Aorta (tissue), 5 donors: Measurements from ENCODE around the gene GLDC. TPM values are rescaled to one million over a fixed set of nuclear protein-coding genes. Genes with fewer than 3 reads are reported as not detected.
A peak's percentile ranks its signal among the peaks of the same experiment; 100 is the strongest.

Experiments used
- ATAC-seq: fragments of 200-7000 bp; cut with Tn5 transposase; one replicate; pipeline ENCODE4 v1.9.1; 2022; ENCODE audit warnings: moderate library complexity; ENCODE audit not compliant: low FRiP score
- DNase-seq, 2 donors: peaks; one replicate each; pipeline ENCODE4 v3.0.0-alpha.2; 2020
- H3K27ac ChIP-seq, 2 donors: one replicate each; pipeline ENCODE4 v1.5.1; 2013; ENCODE audit warnings: low read length in 2 of 2, mild to moderate bottlenecking in 2 of 2, moderate library complexity in 2 of 2, control low read depth in 1 of 2, inconsistent platforms in 1 of 2, low read depth in 1 of 2
- H3K27me3 ChIP-seq, 2 donors: one replicate each; pipeline ENCODE4 v1.6.1; 2013; ENCODE audit warnings: control low read depth in 1 of 2, low read length in 1 of 2, mild to moderate bottlenecking in 1 of 2, moderate library complexity in 1 of 2; ENCODE audit not compliant: insufficient read depth in 2 of 2, control insufficient read depth in 1 of 2
- H3K36me3 ChIP-seq, 2 donors: one replicate each; pipeline ENCODE4 v1.6.1; 2013; ENCODE audit warnings: control low read depth in 1 of 2, low read length in 1 of 2, mild to moderate bottlenecking in 1 of 2; ENCODE audit not compliant: insufficient read depth in 2 of 2, control insufficient read depth in 1 of 2
- H3K4me1 ChIP-seq, 2 donors: one replicate each; pipeline ENCODE4 v1.6.1; 2013; ENCODE audit warnings: low read length in 2 of 2, control low read depth in 1 of 2, mild to moderate bottlenecking in 1 of 2, moderate library complexity in 1 of 2; ENCODE audit not compliant: insufficient read depth in 2 of 2, control insufficient read depth in 1 of 2
- H3K4me3 ChIP-seq, 2 donors: one replicate each; pipeline ENCODE4 v1.5.1; 2013; ENCODE audit warnings: low read length in 2 of 2, control low read depth in 1 of 2, mild to moderate bottlenecking in 1 of 2
- H3K9me3 ChIP-seq: one replicate; pipeline ENCODE4 v1.6.1; 2013; ENCODE audit warnings: mild to moderate bottlenecking, low read length; ENCODE audit not compliant: control insufficient read depth
- WGBS, 2 donors: extraction: QIAGEN DNeasy Blood & Tissue Kit; methylation state at CpG; one replicate each; pipeline ENCODE4 v1.1.7; 2013; 5-methylcytosine and 5-hydroxymethylcytosine counted together
- intact Hi-C, 2 donors: fragments of 100-400 bp; cut with DNase I; formaldehyde crosslinking; loops; one replicate each; pipeline versions ENCODE4 v1.14.2 to v1.15.0; 2022
- polyA plus RNA-seq, 2 donors: library from polyadenylated mRNA; stranded (reverse); fragments of 200-250 nt; gene quantifications; one replicate each; pipeline ENCODE4 v1.2.3, GENCODE V29; 2013
- total RNA-seq, 2 donors: library from RNA; stranded (reverse); fragmentation: NEBNext Ultra II Directional; extraction: Animal tissue kit (Norgen Biotek cat#: 25700); gene quantifications; one replicate each; pipeline ENCODE4 v1.2.1, GENCODE V29; 2021
- donor health status: healthy with polysubstance abuse.
- donor health status: Bipolar disorder and iron deficiency.
- donor health status: DM: no; HTN: no; CAD: no.
- donor health status: DM: no; HTN: no; CAD: no.
- donor health status: DM: yes; HTN: yes; CAD: no.

GLDC gene
- total and polyA plus RNA-seq, 4 donors = 0.26 to 1.4 (median 0.56) TPM

DNA sequence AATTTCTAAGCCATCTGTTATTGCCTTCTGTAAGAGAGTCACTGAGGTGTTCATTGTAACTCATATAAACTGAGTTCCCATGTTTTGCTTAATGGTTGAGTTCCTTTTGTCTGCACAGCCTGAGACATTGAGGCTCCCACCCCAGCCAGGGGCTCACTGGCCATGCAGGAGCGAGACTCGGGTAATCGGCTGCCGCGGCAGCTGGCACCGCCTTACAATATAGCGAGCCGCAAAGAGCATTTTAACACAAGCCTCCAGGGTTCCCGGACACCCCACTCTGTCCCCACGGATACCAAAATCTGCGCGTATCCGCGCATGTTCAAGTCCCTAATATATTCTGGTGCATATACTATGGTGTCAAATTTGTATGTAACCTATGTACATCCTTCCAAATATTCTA, 24.4 kb upstream of the GLDC start:
- Histone ChIP-seq H3K4me3 (no peak overlapping the region), H3K27me3 (no peaks in the 10 kb centered on the region), H3K4me1 (no peaks in the 10 kb centered on the region), H3K36me3 (no peaks in the 10 kb centered on the region), H3K9me3 (no peaks in the 10 kb centered on the region), H3K27ac (no peak overlapping the region)
- 89 to 91% methylated on average over 14 of the region's 14 CpGs for WGBS, 2 donors
- intact Hi-C loops = loop anchor here in 1 of 2 donors (10.0 kb wide), 2 partner anchors 85 to 315 kb away; no protein-coding TSS in a partner anchor
- DNase-seq (no peak), ATAC-seq (no peak)

DNA sequence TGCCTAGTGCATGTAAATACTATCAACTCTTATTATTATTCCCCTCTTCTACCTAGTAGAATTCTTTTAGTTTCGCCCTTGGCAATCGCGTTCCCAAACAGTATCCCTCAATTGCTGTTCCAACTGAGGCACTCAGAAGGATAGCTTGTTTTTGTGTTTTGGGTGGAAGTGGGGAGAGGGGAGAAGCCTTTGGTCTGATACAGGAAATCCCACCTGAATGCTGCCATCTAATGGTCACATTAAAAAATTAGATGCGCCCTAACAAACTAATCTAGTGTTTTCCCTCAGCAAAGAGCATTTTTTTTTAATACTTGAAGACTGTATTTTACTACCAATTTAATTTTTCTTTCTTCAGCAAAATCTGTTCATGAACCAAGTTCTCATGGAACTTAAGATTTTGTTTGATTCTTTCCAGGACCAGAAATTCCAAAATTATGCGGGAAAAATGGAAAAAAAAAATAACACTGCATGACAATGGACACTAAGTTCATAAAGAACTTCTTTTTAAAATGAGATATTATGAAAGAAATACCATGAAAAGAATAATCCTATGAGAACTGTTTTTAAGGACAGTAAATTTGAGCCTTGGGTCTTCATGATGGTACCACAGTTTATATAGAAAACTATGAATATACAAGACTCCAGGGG, 22.2 kb upstream of the GLDC start:
- H3K9me3 ChIP-seq = no peaks in the 10 kb centered on the region
- no peaks in the 10 kb centered on the region for H3K36me3 ChIP-seq
- H3K4me1 ChIP-seq = no peaks in the 10 kb centered on the region
- no peak overlapping the region for H3K4me3 ChIP-seq
- WGBS, 2 donors = 48 to 50% methylated on average over 5 of the region's 5 CpGs
- ATAC-seq (no peak), DNase-seq (no peak)
- H3K27me3 ChIP-seq = no peaks in the 10 kb centered on the region
- intact Hi-C loops = loop anchor here in 1 of 2 donors (10.0 kb wide), 2 partner anchors 83 to 313 kb away; no protein-coding TSS in a partner anchor
- H3K27ac ChIP-seq = no peak overlapping the region

- no peak overlapping the region for H3K27ac ChIP-seq
- H3K4me1 ChIP-seq = no peaks in the 10 kb centered on the region
- no peak for DNase-seq
- no peaks in the 10 kb centered on the region for H3K27me3 ChIP-seq
- H3K9me3 ChIP-seq = no peaks in the 10 kb centered on the region
- intact Hi-C loops = loop anchor here in 1 of 2 donors (10.0 kb wide), 2 partner anchors 82 to 312 kb away; no protein-coding TSS in a partner anchor
- no peak overlapping the region for H3K4me3 ChIP-seq
- no peak for ATAC-seq
- H3K36me3 ChIP-seq = no peaks in the 10 kb centered on the region
- WGBS, 2 donors = 89 to 90% methylated on average over 6 of the region's 6 CpGs
These were observed 21.6 kb upstream of the GLDC start for GRCh38 chr9:6667080-6667479.

DNA sequence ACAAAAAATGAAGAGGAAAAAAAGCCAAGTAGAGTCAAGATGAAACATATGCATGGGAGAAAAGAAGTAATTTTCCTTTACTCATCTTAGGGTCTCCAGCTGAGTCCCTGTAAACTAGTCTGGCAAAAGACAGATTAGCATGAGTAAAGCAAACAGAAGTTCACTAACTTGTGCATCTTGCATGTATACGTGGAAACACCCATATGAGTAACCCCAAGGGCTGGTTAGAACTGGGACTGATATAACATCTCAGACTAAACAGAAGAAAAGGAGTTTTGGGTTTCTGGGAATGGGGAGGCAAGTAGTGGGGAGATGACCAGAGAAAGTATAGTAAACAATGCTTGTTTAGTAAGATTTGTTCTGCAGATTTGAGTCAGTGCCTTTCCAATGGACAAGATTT, 20.1 kb upstream of the GLDC start:
- no peaks in the 10 kb centered on the region for H3K9me3 ChIP-seq
- intact Hi-C loops = loop anchor here in 1 of 2 donors (10.0 kb wide), 2 partner anchors 81 to 311 kb away; no protein-coding TSS in a partner anchor
- 57 to 71% methylated on average over 1 of the region's 1 CpG for WGBS, 2 donors
- H3K27me3 ChIP-seq = no peaks in the 10 kb centered on the region
- no peak overlapping the region for H3K4me3 ChIP-seq
- no peak overlapping the region for H3K27ac ChIP-seq
- H3K36me3 ChIP-seq = no peaks in the 10 kb centered on the region
- no peaks in the 10 kb centered on the region for H3K4me1 ChIP-seq
- DNase-seq (no peak), ATAC-seq (no peak)

DNA sequence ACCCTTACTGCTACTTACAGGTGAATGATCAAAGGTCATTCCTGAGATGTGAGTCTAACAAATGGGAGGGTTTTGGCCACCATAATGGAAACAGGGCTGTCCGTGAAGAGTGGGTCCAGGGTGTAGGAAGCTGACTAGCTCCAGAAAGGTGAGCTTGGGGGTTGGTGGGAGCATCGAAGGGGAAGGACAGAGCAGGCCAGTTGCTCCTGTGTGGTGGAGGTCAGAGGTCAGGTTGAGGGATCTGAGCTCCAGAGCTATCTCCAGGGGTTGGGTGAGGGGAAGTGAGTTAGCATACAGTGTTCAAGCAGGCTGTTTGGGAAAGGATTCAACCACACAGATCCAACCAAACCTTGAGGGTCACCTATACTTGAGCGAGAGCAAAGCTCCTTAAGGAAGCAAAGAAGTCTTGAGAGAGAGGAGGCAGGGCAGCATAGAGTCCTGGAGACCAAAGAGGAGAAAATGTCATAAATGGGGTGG, 18.7 kb upstream of the GLDC start:
- H3K36me3 ChIP-seq = no peaks in the 10 kb centered on the region
- no peak overlapping the region for H3K27ac ChIP-seq
- H3K27me3 ChIP-seq = no peaks in the 10 kb centered on the region
- H3K4me3 ChIP-seq = no peak overlapping the region
- DNase-seq (no peak), ATAC-seq (peak; percentile 38)
- H3K4me1 ChIP-seq = no peaks in the 10 kb centered on the region
- no peaks in the 10 kb centered on the region for H3K9me3 ChIP-seq
- 87 to 91% methylated on average over 3 of the region's 3 CpGs for WGBS, 2 donors
- intact Hi-C loops = loop anchor here (5.0 to 10.0 kb wide), 3 partner anchors 77 to 309 kb away; no protein-coding TSS in a partner anchor

GRCh38 chr9:6660512-6660911, 15.0 kb upstream of the GLDC start:
- WGBS, 2 donors = 71 to 75% methylated on average over 4 of the region's 4 CpGs
- no peak overlapping the region for H3K27ac ChIP-seq
- H3K9me3 ChIP-seq = no peaks in the 10 kb centered on the region
- no peak for DNase-seq
- H3K4me1 ChIP-seq = no peaks in the 10 kb centered on the region
- H3K4me3 ChIP-seq = no peak overlapping the region
- ATAC-seq = no peak
- intact Hi-C loops = loop anchor here (5.0 to 10.0 kb wide), 3 partner anchors 73 to 306 kb away; no protein-coding TSS in a partner anchor
- H3K27me3 ChIP-seq = no peaks in the 10 kb centered on the region
- H3K36me3 ChIP-seq = no peaks in the 10 kb centered on the region

- DNase-seq = no peak
- H3K36me3 ChIP-seq = no peaks in the 10 kb centered on the region
- 69 to 77% methylated on average over 4 of the region's 4 CpGs for WGBS, 2 donors
- H3K4me3 ChIP-seq = no peak overlapping the region
- H3K9me3 ChIP-seq = no peaks in the 10 kb centered on the region
- no peaks in the 10 kb centered on the region for H3K4me1 ChIP-seq
- no peak for ATAC-seq
- H3K27ac ChIP-seq = no peak overlapping the region
- no peaks in the 10 kb centered on the region for H3K27me3 ChIP-seq
- intact Hi-C loops = no loop called here
These were observed 13.3 kb upstream of the GLDC start for GRCh38 chr9:6658628-6659353.

DNA sequence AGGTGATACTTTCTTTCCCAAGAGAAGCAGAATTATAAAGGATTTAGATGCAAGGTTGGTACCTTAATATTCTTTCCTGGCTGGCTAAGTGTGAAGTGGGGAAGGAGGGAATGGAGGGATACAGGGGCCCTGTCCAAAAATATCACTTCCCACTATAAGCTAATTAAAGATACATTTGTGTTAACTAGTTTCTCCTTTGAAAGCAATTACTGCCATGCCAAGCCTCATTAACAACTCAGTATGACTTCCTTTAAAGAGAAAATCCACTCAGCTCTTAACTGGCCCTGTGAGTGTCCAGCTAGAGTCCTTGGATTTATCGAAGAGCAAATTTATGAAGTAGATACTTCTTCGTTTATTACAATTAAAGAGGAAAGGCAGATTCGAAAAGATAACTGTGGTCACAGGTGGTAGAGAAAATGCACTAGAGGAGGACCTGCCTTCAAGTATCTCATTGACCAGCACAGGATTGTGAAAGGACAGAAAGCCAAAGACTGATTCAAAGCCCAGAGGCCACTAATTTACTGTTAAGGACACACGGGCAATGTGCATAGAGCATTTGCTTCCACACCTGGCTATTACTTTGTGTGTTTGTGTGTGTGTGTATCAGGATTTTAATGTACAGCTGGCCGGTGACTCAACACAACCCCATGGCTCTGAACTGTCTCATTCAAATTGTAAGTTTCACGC, 11.2 kb upstream of the GLDC start:
- Histone ChIP-seq H3K9me3 (no peaks in the 10 kb centered on the region), H3K4me3 (no peak overlapping the region), H3K27me3 (no peaks in the 10 kb centered on the region), H3K36me3 (no peaks in the 10 kb centered on the region), H3K27ac (no peak overlapping the region), H3K4me1 (no peaks in the 10 kb centered on the region)
- no peak for DNase-seq
- intact Hi-C loops = no loop called here
- 87 to 90% methylated on average over 6 of the region's 6 CpGs for WGBS, 2 donors
- no peak for ATAC-seq
